K562 (cell line): Measurements from ENCODE around the gene H3-3A. TPM values are rescaled to one million over a fixed set of nuclear protein-coding genes. Genes with fewer than 3 reads are reported as not detected.

Source experiments
- BCOR ChIP-seq: fragments of 450-650 bp; IDR thresholded peaks from 2 replicates; pipeline ENCODE4 v1.6.1; 2016
- CBFA2T3 ChIP-seq: fragments of 450-650 bp; IDR thresholded peaks from 2 replicates; pipeline ENCODE4 v1.6.1; 2017
- ETV5 ChIP-seq: sonication (generic); formaldehyde crosslinking; IDR thresholded peaks from 2 replicates; pipeline ENCODE4 v1.4.0; 2020; ENCODE audit warnings: low read depth, mild to moderate bottlenecking, missing genetic modification reagents
- HMG20A ChIP-seq: fragments of 450-650 bp; formaldehyde crosslinking; conservative IDR thresholded peaks from 2 replicates; pipeline ENCODE4 v1.4.0; 2020; ENCODE audit warnings: mild to moderate bottlenecking, mixed read lengths
- ILK ChIP-seq: fragments of 450-650 bp; IDR thresholded peaks from 2 replicates; pipeline ENCODE4 v1.6.1; 2016; ENCODE audit warnings: missing genetic modification characterization, low read depth, mild to moderate bottlenecking, missing compliant biosample characterization, moderate library complexity, borderline replicate concordance
- MED1 ChIP-seq: sonication (generic); formaldehyde crosslinking; IDR thresholded peaks from 2 replicates; pipeline ENCODE4 v1.8.1; 2023; ENCODE audit warnings: missing genetic modification reagents, borderline replicate concordance
- NCOA2 ChIP-seq, 2 experiments: fragments of 450-650 bp; IDR thresholded peaks; 2 replicates each; pipeline ENCODE4 v1.6.1; 2018; ENCODE audit warnings: mild to moderate bottlenecking in 2 of 2, moderate library complexity in 1 of 2; ENCODE audit not compliant: partially characterized antibody in 2 of 2
- NELFE ChIP-seq: IDR thresholded peaks from 2 replicates; pipeline ENCODE4 v1.6.1; 2011; ENCODE audit warnings: mild to moderate bottlenecking; ENCODE audit not compliant: insufficient read depth, insufficient read length
- SIN3A ChIP-seq, 2 experiments: fragments of 150-350 bp in 1 of 2; IDR thresholded peaks; 2 replicates each; pipeline ENCODE4 v1.6.1; 2011 to 2016; ENCODE audit warnings: borderline replicate concordance in 2 of 2, low read depth in 2 of 2, low read length in 2 of 2, mild to moderate bottlenecking in 2 of 2, moderate library complexity in 2 of 2; ENCODE audit not compliant: control insufficient read depth in 1 of 2
- SMAD3 ChIP-seq: fragments of 450-650 bp; formaldehyde crosslinking; conservative IDR thresholded peaks from 2 replicates; pipeline ENCODE4 v1.4.0; 2020; ENCODE audit warnings: mild to moderate bottlenecking
- SMAD4 ChIP-seq: fragments of 250-450 bp; sonication (Bioruptor Pico); conservative IDR thresholded peaks from 2 replicates; pipeline ENCODE4 v1.8.0; 2021; ENCODE audit warnings: inconsistent platforms, mild to moderate bottlenecking, moderate library complexity
- SMC3 ChIP-seq: conservative IDR thresholded peaks from 2 replicates; pipeline ENCODE4 v1.6.1; 2011; ENCODE audit warnings: low read depth, low read length, improper control_type of control experiment; ENCODE audit not compliant: insufficient read depth
- SPI1 ChIP-seq: IDR thresholded peaks from 2 replicates; pipeline ENCODE4 v1.6.1; 2011; ENCODE audit warnings: low read depth, low read length, control low read depth, borderline replicate concordance
- SREBF2 ChIP-seq: sonication (generic); formaldehyde crosslinking; IDR thresholded peaks from 2 replicates; pipeline ENCODE4 v1.4.0; 2020; ENCODE audit warnings: mild to moderate bottlenecking, missing genetic modification reagents
- TCF7L2 ChIP-seq: fragments of 150-350 bp; IDR thresholded peaks from 2 replicates; pipeline ENCODE4 v1.6.1; 2016; ENCODE audit warnings: low read depth, mild to moderate bottlenecking, low read length, moderate library complexity
- polyA plus RNA-seq, 8 experiments: library from polyadenylated mRNA; depleted of rRNA in 4 of 8; stranded (reverse) in 5 of 8; unstranded in 3 of 8; fragments of >200 nt; fragmentation: Nextera tagmentation in 2 of 8; fragmentation: Illumina TruSeq in 1 of 8; extraction: Ambion mirVana in 2 of 8; extraction: Trizol in 1 of 8; gene quantifications; 2 replicates each; pipeline versions ENCODE4 v1.2.1 to v1.2.3, GENCODE V29; 2011 to 2014; ENCODE audit warnings: inconsistent platforms in 1 of 8, missing spikeins in 1 of 8
- total RNA-seq, 7 experiments: library from RNA; depleted of rRNA in 6 of 7; stranded (reverse); fragments of >200 nt in 6 of 7; fragmentation: Illumina TruSeq in 2 of 7; extraction: Trizol in 2 of 7; gene quantifications; 2 replicates each; pipeline versions ENCODE4 v1.2.1 to v1.2.3, GENCODE V29; 2011 to 2021; ENCODE audit warnings: low replicate concordance in 1 of 7
- TF ChIP-seq, protein P1 (sequence below): fragments of 450-650 bp; IDR thresholded peaks from 2 replicates; pipeline ENCODE4 v1.6.1; 2016; ENCODE audit warnings: antibody characterized with exemption
- TF ChIP-seq, protein P2 (sequence below): sonication (generic); formaldehyde crosslinking; IDR thresholded peaks from 2 replicates; pipeline ENCODE4 v1.8.1; 2022; ENCODE audit warnings: missing genetic modification reagents
- TF ChIP-seq, protein P3 (sequence below): fragments of 250-450 bp; sonication (Bioruptor Pico); IDR thresholded peaks from 2 replicates; pipeline ENCODE4 v1.5.0; 2022; ENCODE audit warnings: mild to moderate bottlenecking
- TF ChIP-seq, protein P4 (sequence below): fragments of 250-450 bp; sonication (Bioruptor Pico); IDR thresholded peaks from 2 replicates; pipeline ENCODE4 v1.5.0; 2021

The H3-3A gene
- total and polyA plus RNA-seq, 9 of the 15 experiments (the other 6 are each of a cell fraction or from before 2014, with no cell fraction given): 426 to 1,083 (median 591) TPM

DNA sequence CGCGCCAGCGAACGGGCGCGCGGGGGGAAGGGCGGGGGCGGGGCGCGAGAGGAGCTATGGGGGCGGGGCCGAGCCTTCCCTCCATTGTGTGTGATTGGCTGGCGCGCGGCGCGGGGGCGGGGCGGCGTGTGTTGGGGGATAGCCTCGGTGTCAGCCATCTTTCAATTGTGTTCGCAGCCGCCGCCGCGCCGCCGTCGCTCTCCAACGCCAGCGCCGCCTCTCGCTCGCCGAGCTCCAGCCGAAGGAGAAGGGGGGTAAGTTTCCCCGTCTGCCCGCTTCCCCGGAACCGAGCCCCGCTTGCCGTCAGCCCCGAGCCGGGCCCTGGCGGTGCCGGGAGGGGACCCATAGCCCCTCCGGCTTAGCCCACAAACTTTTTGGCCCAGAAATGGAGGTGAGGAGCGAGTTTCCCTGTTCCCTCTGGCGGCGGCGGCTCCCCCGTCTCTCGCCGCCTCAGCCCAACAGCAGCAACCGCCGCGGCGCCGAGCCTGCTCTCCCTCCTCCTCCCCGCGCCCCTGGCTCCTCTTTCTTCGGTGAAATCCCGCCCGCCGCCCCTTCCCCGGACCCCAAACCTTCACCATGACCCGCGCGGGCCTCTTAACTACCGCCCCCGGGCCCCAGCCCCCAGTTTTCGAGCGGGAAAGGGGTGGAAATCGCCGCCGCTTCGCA, at the start of gene H3-3A (continued):
- TF ChIP-seq SMC3: no peak
- TF ChIP-seq, protein P1, sequence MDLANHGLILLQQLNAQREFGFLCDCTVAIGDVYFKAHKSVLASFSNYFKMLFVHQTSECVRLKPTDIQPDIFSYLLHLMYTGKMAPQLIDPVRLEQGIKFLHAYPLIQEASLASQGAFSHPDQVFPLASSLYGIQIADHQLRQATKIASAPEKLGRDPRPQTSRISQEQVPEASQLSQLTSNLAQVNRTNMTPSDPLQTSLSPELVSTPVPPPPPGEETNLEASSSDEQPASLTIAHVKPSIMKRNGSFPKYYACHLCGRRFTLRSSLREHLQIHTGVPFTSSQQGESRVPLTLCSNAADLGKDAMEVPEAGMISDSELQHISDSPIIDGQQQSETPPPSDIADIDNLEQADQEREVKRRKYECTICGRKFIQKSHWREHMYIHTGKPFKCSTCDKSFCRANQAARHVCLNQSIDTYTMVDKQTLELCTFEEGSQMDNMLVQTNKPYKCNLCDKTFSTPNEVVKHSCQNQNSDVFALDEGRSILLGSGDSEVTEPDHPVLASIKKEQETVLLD: no peak
- no peak for TF ChIP-seq NELFE
- TF ChIP-seq, protein P2, sequence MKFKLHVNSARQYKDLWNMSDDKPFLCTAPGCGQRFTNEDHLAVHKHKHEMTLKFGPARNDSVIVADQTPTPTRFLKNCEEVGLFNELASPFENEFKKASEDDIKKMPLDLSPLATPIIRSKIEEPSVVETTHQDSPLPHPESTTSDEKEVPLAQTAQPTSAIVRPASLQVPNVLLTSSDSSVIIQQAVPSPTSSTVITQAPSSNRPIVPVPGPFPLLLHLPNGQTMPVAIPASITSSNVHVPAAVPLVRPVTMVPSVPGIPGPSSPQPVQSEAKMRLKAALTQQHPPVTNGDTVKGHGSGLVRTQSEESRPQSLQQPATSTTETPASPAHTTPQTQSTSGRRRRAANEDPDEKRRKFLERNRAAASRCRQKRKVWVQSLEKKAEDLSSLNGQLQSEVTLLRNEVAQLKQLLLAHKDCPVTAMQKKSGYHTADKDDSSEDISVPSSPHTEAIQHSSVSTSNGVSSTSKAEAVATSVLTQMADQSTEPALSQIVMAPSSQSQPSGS (CRISPR knock-in tag): no peak
- TF ChIP-seq ILK (tag): no peak
- peak; percentile 73 for TF ChIP-seq BCOR
- TF ChIP-seq MED1 (CRISPR knock-in tag): no peak
- TF ChIP-seq NCOA2 (IDR thresholded peaks at IDR 0.05; ENCODE audit: partially characterized antibody in 2 of 2): no peak
- TF ChIP-seq HMG20A (CRISPR knock-in tag): no peak
- TF ChIP-seq, protein P3, sequence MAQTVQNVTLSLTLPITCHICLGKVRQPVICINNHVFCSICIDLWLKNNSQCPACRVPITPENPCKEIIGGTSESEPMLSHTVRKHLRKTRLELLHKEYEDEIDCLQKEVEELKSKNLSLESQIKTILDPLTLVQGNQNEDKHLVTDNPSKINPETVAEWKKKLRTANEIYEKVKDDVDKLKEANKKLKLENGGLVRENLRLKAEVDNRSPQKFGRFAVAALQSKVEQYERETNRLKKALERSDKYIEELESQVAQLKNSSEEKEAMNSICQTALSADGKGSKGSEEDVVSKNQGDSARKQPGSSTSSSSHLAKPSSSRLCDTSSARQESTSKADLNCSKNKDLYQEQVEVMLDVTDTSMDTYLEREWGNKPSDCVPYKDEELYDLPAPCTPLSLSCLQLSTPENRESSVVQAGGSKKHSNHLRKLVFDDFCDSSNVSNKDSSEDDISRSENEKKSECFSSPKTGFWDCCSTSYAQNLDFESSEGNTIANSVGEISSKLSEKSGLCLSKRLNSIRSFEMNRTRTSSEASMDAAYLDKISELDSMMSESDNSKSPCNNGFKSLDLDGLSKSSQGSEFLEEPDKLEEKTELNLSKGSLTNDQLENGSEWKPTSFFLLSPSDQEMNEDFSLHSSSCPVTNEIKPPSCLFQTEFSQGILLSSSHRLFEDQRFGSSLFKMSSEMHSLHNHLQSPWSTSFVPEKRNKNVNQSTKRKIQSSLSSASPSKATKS: no peak
- no peak for TF ChIP-seq ETV5 (CRISPR knock-in tag)
- TF ChIP-seq SREBF2 (CRISPR knock-in tag): no peak
- peak; percentile 23; the same call in 1 of the 2 replicates for TF ChIP-seq CBFA2T3
- TF ChIP-seq SPI1: no peak
- TF ChIP-seq SMAD4: peak; percentile 94
- no peak for TF ChIP-seq TCF7L2
- TF ChIP-seq, protein P4, sequence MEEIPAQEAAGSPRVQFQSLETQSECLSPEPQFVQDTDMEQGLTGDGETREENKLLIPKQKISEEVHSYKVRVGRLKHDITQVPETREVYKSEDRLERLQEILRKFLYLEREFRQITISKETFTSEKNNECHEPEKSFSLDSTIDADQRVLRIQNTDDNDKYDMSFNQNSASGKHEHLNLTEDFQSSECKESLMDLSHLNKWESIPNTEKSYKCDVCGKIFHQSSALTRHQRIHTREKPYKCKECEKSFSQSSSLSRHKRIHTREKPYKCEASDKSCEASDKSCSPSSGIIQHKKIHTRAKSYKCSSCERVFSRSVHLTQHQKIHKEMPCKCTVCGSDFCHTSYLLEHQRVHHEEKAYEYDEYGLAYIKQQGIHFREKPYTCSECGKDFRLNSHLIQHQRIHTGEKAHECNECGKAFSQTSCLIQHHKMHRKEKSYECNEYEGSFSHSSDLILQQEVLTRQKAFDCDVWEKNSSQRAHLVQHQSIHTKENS (CRISPR knock-in tag): no peak
- TF ChIP-seq SIN3A (IDR thresholded peaks at IDR 0.05; ENCODE audit: borderline replicate concordance in 2 of 2, control insufficient read depth in 1 of 2, low read depth in 2 of 2, low read length in 2 of 2): peak in 1 of 2 experiments; percentile 40; a peak in 2 of 4 replicates
- peak; percentile 81 for TF ChIP-seq SMAD3 (CRISPR knock-in tag)
